ENCODE results near the gene UNC93A.
"Not testable (repeated sequence)": the region's sequence is repeated elsewhere in the genome, so short reads cannot be mapped to it uniquely, and the experiment has no call there.

UNC93A gene

GRCh38 chr6:167345960-167346359 is 54.8 kb downstream of the UNC93A start:
- no peak for DNase-seq

GRCh38 chr6:167347226-167347625 is 56.1 kb downstream of the UNC93A start:
- DNase-seq, result no peak

- DNase-seq, result no peak
Measured at GRCh38 chr6:167349631-167350274, 58.6 kb downstream of the UNC93A start.

GRCh38 chr6:167350275-167350696 is 59.2 kb downstream of the UNC93A start:
- peak; percentile 34 for DNase-seq

- peak; percentile 90 for DNase-seq
Measured at GRCh38 chr6:167350731-167351655, 59.9 kb downstream of the UNC93A start.

GRCh38 chr6:167351656-167352345 is 60.7 kb downstream of the UNC93A start:
- no peak for DNase-seq

GRCh38 chr6:167356874-167357273 is 65.8 kb downstream of the UNC93A start:
- no peak for DNase-seq

- not testable (repeated sequence) for DNase-seq
Measured at GRCh38 chr6:167358394-167358793, 67.3 kb downstream of the UNC93A start.

- DNase-seq, result not testable (repeated sequence)
Measured at GRCh38 chr6:167361170-167361569, 70.1 kb downstream of the UNC93A start.
